Upper lobe of left lung (tissue), 6 donors: ENCODE measurements around the gene CINP. TPM values are rescaled to one million over a fixed set of nuclear protein-coding genes. Genes with fewer than 3 reads are reported as not detected.
"Not testable (repeated sequence)": the region's sequence is repeated elsewhere in the genome, so short reads cannot be mapped to it uniquely, and the experiment has no call there.

Experiments used
- ATAC-seq, 2 donors: fragments of 200-7000 bp; cut with Tn5 transposase; one replicate each; pipeline ENCODE4 v1.9.1; 2022; ENCODE audit warnings: mild to moderate bottlenecking in 2 of 2, moderate library complexity in 2 of 2; ENCODE audit not compliant: low FRiP score in 2 of 2
- DNase-seq, 2 donors: peaks; one replicate each; pipeline ENCODE4 v3.0.0-alpha.2; 2019 to 2020
- H3K27ac ChIP-seq, 4 donors: fragments of 200-600 bp; sonication (generic); one replicate each; pipeline ENCODE4 v1.5.1; 2016 to 2019
- H3K27me3 ChIP-seq, 4 donors: fragments of 200-600 bp; sonication (generic); one replicate each; pipeline ENCODE4 v1.5.1; 2017 to 2019
- H3K36me3 ChIP-seq, 4 donors: fragments of 200-600 bp; sonication (generic); one replicate each; pipeline ENCODE4 v1.5.1; 2016 to 2019
- H3K4me1 ChIP-seq, 4 donors: fragments of 200-600 bp; sonication (generic); one replicate each; pipeline ENCODE4 v1.5.1; 2018 to 2019
- H3K4me3 ChIP-seq, 4 donors: fragments of 200-600 bp; sonication (generic); one replicate each; pipeline ENCODE4 v1.5.1; 2017 to 2019; ENCODE audit warnings: mild to moderate bottlenecking in 2 of 4, moderate library complexity in 1 of 4
- H3K9me3 ChIP-seq, 4 donors: fragments of 200-600 bp; sonication (generic); one replicate each; pipeline ENCODE4 v1.5.1; 2018 to 2019
- EP300 ChIP-seq, 4 donors: sonication (generic); formaldehyde crosslinking; IDR thresholded peaks; one replicate each; pipeline ENCODE4 v1.5.1; 2017; ENCODE audit warnings: antibody characterized with exemption in 4 of 4, control low read depth in 2 of 4
- POLR2A ChIP-seq, 4 donors: fragments of 450-650 bp; IDR thresholded peaks; one replicate each; pipeline ENCODE4 v1.5.1; 2016 to 2017; ENCODE audit warnings: antibody characterized with exemption in 4 of 4, mild to moderate bottlenecking in 2 of 4
- POLR2AphosphoS5 ChIP-seq, 2 donors: sonication (generic); formaldehyde crosslinking; IDR thresholded peaks; one replicate each; pipeline ENCODE4 v1.5.1; 2017; ENCODE audit warnings: antibody characterized with exemption in 2 of 2
- WGBS, 2 donors: methylation state at CpG; one replicate each; pipeline ENCODE4 v1.1.5; 2017 to 2018; 5-methylcytosine and 5-hydroxymethylcytosine counted together
- total RNA-seq, 6 donors: library from RNA; depleted of rRNA in 4 of 6; stranded (reverse); fragments of >200 nt in 4 of 6; gene quantifications; one replicate each; pipeline versions ENCODE4 v1.1.0 to v1.2.1, GENCODE V29; 2016 to 2021
- TF ChIP-seq, protein P1 (sequence below), 6 experiments: fragments of 450-650 bp in 4 of 6; fragments of 200-600 bp in 2 of 6; sonication (generic) in 2 of 6; IDR thresholded peaks; one replicate each; pipeline ENCODE4 v1.5.1; 2016 to 2019; ENCODE audit warnings: antibody characterized with exemption in 6 of 6
- donor health status: DM: no; HTN: no; CAD: no; lungs with moderate emphysema.
- donor health status: DM: no; HTN: yes; CAD: no; lungs with severe emphysema.

CINP gene
- total RNA-seq, 6 donors from 2014 or later: 13.6 to 37.7 (median 31.1) TPM

DNA sequence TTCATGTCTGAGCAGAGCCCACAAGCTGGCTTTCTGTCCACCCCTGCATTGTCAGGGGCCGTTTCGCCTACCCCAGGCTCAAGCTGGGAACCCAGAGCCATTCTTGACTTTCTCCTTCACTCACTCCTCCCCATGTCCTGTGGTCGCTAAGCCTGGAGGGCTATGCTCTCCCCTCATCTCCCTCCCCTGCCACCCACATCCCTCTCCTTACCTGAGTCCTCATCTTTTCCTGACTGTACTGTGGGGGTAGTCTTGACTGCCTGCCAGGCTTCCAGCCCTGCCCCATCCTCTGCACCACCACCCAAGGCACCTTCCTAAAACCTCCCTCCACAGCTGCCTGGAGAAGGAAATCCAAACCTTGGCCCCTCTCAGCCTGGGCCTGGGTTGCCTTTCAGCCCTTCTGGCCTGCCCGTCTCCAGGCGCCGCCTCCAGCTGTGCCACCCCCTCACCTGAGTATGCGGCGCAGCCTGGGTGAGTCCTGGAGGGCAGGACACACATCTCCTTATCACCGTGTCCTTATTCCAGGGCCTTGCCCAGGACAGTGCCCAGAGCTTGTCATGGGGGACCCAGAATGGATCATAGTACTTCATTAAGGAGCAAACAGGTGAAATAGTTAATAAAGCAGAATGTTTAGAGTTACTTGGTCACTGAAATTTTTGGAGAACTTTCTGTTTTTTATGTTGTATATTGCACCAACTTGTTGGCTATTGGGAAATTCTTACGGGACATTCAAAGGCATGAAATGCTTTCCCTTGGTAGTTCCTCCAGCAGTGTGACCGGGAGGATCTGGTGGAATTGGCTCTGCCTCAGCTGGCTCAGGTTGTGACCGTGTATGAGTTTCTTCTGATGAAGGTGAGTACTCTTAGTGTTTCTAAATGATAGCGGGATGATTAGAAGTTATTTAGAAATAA lies 28.6 kb downstream of the CINP start:
- Histone ChIP-seq H3K4me3 (no peak overlapping the region), H3K9me3 (no peaks in the 10 kb centered on the region), H3K36me3 (peaks cover 0 to 58% (median 23%) of the 10 kb centered on the region in 4 donors), H3K4me1 (no peaks in the 10 kb centered on the region), H3K27ac (peak overlapping the region in 1 of 4 donors; percentile 26), H3K27me3 (no peaks in the 10 kb centered on the region)
- WGBS, 2 donors: 90 to 94% methylated on average over 13 of the region's 13 CpGs
- TF ChIP-seq, protein P1, sequence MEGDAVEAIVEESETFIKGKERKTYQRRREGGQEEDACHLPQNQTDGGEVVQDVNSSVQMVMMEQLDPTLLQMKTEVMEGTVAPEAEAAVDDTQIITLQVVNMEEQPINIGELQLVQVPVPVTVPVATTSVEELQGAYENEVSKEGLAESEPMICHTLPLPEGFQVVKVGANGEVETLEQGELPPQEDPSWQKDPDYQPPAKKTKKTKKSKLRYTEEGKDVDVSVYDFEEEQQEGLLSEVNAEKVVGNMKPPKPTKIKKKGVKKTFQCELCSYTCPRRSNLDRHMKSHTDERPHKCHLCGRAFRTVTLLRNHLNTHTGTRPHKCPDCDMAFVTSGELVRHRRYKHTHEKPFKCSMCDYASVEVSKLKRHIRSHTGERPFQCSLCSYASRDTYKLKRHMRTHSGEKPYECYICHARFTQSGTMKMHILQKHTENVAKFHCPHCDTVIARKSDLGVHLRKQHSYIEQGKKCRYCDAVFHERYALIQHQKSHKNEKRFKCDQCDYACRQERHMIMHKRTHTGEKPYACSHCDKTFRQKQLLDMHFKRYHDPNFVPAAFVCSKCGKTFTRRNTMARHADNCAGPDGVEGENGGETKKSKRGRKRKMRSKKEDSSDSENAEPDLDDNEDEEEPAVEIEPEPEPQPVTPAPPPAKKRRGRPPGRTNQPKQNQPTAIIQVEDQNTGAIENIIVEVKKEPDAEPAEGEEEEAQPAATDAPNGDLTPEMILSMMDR (IDR thresholded peaks at IDR 0.05): no peak
- no peak for TF ChIP-seq POLR2AphosphoS5 (IDR thresholded peaks at IDR 0.05)
- DNase-seq: no peak
- peak in 1 of 2 donors; percentile 56 for ATAC-seq

DNA sequence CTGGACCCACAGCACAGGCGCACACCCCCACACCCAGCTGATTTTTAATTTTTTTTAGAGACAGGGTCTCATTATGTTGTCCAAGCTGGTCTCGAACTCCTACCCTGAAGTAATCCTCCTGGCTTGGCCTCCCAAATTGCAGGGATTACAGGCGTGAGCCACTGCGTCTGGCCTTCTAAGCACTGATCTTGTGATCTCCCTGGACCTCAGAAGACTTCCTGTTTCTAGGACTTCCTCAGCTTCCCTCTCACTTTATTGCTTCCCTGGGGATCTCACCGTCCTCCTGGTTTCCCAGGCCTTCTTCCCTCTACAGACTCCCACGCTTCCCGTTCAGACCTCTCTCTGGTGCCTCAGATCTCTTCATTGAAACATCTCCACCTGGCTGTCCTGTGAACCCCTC lies 29.3 kb downstream of the CINP start:
- Histone ChIP-seq H3K4me3 (no peak overlapping the region), H3K4me1 (no peaks in the 10 kb centered on the region), H3K27ac (peak overlapping the region in 1 of 4 donors; percentile 26), H3K36me3 (peaks cover 0 to 53% (median 18%) of the 10 kb centered on the region in 4 donors), H3K27me3 (no peaks in the 10 kb centered on the region), H3K9me3 (no peaks in the 10 kb centered on the region)
- TF ChIP-seq, protein P1 (IDR thresholded peaks at IDR 0.05): no peak
- TF ChIP-seq POLR2A (IDR thresholded peaks at IDR 0.05) (no peak), POLR2AphosphoS5 (IDR thresholded peaks at IDR 0.05) (no peak), EP300 (IDR thresholded peaks at IDR 0.05) (no peak)
- DNase-seq: no peak
- no peak for ATAC-seq
- 78 to 89% methylated on average over 7 of the region's 7 CpGs for WGBS, 2 donors

DNA sequence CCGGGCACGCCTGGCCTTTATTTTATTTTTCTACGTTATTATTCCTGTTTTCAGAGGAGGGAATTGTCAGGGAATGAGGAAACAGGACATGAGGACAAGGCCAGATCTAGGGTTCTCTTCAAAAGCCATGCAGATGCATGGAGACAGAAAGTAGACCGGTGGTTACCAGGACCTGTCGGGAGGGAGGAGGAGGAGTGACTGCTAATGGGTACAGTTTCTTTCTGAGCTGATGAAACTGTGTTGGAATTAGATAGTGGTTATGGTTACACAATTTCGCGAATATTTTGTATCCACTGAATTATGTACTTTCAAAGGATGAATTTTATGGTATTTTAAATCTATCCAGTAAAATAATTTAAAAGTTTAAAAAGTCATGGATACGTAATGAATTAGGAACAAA lies 31.9 kb downstream of the CINP start:
- no peak for DNase-seq
- ATAC-seq: no peak
- Histone ChIP-seq H3K4me1 (no peaks in the 10 kb centered on the region), H3K36me3 (peaks cover 0 to 47% (median 11%) of the 10 kb centered on the region in 4 donors), H3K4me3 (no peak overlapping the region), H3K9me3 (no peaks in the 10 kb centered on the region), H3K27me3 (no peaks in the 10 kb centered on the region), H3K27ac (no peak overlapping the region)
- 92 to 94% methylated on average over 8 of the region's 8 CpGs for WGBS, 2 donors
- TF ChIP-seq POLR2A (IDR thresholded peaks at IDR 0.05) (no peak), EP300 (IDR thresholded peaks at IDR 0.05) (no peak), POLR2AphosphoS5 (IDR thresholded peaks at IDR 0.05) (no peak)
- TF ChIP-seq, protein P1 (IDR thresholded peaks at IDR 0.05): no peak

DNA sequence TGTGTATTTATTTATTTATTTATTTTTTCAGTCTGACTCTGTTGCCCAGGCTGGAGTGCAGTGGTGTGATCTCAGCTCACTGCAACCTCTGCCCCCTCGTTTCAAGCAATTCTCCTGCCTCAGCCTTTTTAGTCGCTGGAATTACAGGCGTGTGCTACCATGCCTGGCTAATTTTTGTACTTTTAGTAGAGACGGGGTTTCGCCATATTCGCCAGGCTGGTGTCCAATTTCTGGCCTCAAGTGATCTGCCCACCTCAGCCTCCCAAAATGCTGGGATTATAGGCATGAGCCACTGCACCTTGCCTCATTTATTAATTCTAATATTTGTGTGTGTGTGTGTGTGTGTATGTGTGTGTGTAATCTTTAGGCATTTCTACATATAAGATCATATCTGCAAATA lies 33.3 kb downstream of the CINP start:
- H3K9me3 ChIP-seq, H3K4me1 ChIP-seq, H3K27me3 ChIP-seq, ATAC-seq, H3K4me3 ChIP-seq, H3K27ac ChIP-seq, DNase-seq: not testable (repeated sequence)
- peaks cover 0 to 37% (median 6%) of the 10 kb centered on the region in 4 donors for H3K36me3 ChIP-seq
- 93 to 95% methylated on average over 6 of the region's 6 CpGs for WGBS, 2 donors

DNA sequence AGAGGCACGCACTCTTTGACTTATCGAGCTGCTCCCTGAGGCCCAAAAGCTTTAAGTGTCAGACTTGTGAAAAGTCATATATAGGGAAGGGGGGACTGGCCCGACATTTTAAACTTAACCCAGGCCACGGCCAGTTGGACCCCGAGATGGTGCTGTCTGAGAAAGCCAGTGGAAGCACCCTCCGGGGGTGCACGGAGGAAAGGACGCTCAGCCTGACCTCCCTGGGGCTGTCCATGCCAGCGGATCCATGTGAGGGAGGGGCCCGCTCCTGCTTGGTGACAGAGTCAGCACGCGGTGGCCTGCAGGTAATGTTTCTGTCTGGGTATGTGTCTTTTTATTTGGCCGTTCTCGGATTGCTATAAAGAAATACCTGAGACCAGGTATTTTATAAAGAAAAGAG lies 36.1 kb downstream of the CINP start:
- H3K4me1 ChIP-seq: peaks cover 0 to 10% (median 0%) of the 10 kb centered on the region in 4 donors
- H3K27me3 ChIP-seq: no peaks in the 10 kb centered on the region
- ATAC-seq (no peak), DNase-seq (no peak)
- H3K9me3 ChIP-seq: no peaks in the 10 kb centered on the region
- TF ChIP-seq POLR2AphosphoS5 (IDR thresholded peaks at IDR 0.05): no peak
- no peak for TF ChIP-seq POLR2A (IDR thresholded peaks at IDR 0.05)
- TF ChIP-seq EP300 (IDR thresholded peaks at IDR 0.05): no peak
- TF ChIP-seq, protein P1 (IDR thresholded peaks at IDR 0.05): no peak
- no peak overlapping the region for H3K4me3 ChIP-seq
- 94 to 97% methylated on average over 14 of the region's 14 CpGs for WGBS, 2 donors
- H3K27ac ChIP-seq: no peak overlapping the region
- H3K36me3 ChIP-seq: peaks cover 0 to 17% (median 3%) of the 10 kb centered on the region in 4 donors
